ENCODE measurements around the gene LGALS3.

LGALS3 gene

DNA sequence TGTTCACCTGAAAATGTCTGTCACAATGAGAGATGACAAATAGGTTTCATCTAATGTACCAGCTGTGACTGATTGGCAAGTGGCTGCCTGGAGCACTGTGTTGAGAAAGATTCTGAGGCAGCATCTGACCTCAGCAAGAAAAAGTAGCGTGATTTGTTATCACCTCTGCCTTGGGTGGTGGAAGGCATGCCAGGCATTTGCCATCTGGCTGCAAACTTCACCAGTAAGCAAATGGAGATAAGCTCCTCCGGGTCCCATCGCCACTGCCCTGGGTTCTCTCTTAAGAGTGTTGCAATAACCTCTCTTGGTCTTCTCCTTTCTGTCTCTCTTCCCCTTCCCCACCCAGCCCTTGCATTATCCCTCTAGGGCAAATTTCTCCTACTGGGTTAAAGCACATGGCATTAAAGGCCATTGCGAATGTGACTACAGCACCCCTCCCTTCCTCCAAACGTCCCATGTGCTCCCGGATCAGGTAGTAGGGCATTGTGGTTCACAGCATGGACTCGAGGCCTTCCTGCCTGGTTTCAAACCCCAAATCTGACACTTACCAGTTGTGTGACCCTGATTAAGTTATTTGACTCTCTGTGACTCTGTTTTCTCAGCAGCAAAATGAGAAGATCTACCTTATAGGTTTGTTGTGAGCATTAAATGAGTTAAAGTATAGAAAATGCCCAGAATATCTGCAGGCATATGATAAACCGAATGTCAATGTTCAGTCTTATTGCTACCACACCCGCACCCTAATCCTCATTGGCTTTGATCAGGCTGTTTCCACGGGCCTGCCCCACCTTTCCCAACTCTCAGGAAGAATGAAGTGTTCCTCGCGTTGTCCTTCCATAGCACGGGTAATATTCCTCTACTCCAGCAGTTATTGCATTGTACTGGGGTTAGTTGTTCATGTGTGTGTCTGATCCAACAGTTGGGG, 8.2 kb upstream of the LGALS3 start:
- H3K4me1 ChIP-seq (ENCODE audit: insufficient read depth, low read length) = peaks cover 26% of the 10 kb centered on the region
- H2AFZ ChIP-seq (ENCODE audit: low read depth, low read length) = no peak overlapping the region
- H3K27me3 ChIP-seq (ENCODE audit: insufficient read depth, low read length) = no peaks in the 10 kb centered on the region
- H3K36me3 ChIP-seq (ENCODE audit: insufficient read depth, low read length) = no peaks in the 10 kb centered on the region
- no peaks in the 10 kb centered on the region for H3K9me3 ChIP-seq (ENCODE audit: low read length)
- no peak overlapping the region for H3K4me3 ChIP-seq (ENCODE audit: low read length)

- no peaks in the 10 kb centered on the region for H3K27me3 ChIP-seq (ENCODE audit: insufficient read depth, low read length)
- H3K9me3 ChIP-seq (ENCODE audit: low read length) = no peaks in the 10 kb centered on the region
- H3K4me1 ChIP-seq (ENCODE audit: insufficient read depth, low read length) = peaks cover 27% of the 10 kb centered on the region
- no peaks in the 10 kb centered on the region for H3K36me3 ChIP-seq (ENCODE audit: insufficient read depth, low read length)
- peak overlapping the region; percentile 31 for H2AFZ ChIP-seq (ENCODE audit: low read depth, low read length)
- H3K4me3 ChIP-seq (ENCODE audit: low read length) = no peak overlapping the region
These were observed 7.2 kb upstream of the LGALS3 start for GRCh38 chr14:55121628-55122439.

- Histone ChIP-seq H2AFZ (ENCODE audit: low read depth, low read length) (peak overlapping the region; percentile 31), H3K4me1 (ENCODE audit: insufficient read depth, low read length) (peaks cover 33% of the 10 kb centered on the region), H3K4me3 (ENCODE audit: low read length) (no peak overlapping the region), H3K36me3 (ENCODE audit: insufficient read depth, low read length) (no peaks in the 10 kb centered on the region), H3K9me3 (ENCODE audit: low read length) (no peaks in the 10 kb centered on the region), H3K27me3 (ENCODE audit: insufficient read depth, low read length) (no peaks in the 10 kb centered on the region)
These were observed 6.5 kb upstream of the LGALS3 start for GRCh38 chr14:55122440-55122986.

GRCh38 chr14:55123101-55123500, 6.0 kb upstream of the LGALS3 start:
- H2AFZ ChIP-seq (ENCODE audit: low read depth, low read length) = no peak overlapping the region
- H3K4me3 ChIP-seq (ENCODE audit: low read length) = no peak overlapping the region
- H3K36me3 ChIP-seq (ENCODE audit: insufficient read depth, low read length) = no peaks in the 10 kb centered on the region
- H3K27me3 ChIP-seq (ENCODE audit: insufficient read depth, low read length) = no peaks in the 10 kb centered on the region
- peaks cover 36% of the 10 kb centered on the region for H3K4me1 ChIP-seq (ENCODE audit: insufficient read depth, low read length)
- H3K9me3 ChIP-seq (ENCODE audit: low read length) = no peaks in the 10 kb centered on the region

DNA sequence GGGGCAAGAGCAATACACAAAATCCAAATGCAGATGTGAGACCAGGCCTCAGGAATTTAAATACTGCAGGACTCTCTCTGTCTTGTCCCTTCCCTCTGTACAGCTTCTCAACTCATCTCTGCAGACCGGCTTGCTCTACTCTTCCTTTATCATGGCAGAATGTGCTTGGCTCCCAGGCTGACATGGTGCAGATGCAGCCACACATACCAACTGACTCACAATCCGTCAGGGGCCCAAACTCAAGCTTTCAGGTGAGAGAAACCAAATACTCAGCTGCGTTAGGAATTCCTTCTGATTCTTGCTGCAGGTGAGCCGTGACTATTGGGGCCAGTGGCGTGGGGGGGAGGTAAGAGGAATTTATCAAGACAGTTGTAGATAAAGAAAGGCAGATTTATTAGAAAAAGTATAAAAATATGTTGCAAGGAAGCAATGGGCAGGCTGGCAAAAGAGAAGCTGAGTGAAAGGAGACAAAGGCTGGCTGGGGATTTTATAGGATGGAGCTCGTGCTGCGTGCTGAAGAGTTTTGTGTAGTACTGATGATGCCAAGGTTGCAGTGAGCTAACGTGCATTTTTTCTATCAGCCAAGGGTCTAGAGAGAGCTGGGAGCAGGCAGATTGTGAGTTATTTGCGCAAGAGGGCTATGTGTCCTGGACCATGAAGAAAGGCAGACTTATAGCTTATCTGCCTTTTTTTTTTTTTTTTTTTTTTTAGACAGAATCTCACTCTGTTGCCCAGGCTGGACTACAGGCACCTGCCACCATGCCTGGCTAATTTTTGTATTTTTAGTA, 5.0 kb upstream of the LGALS3 start:
- no peaks in the 10 kb centered on the region for H3K27me3 ChIP-seq (ENCODE audit: insufficient read depth, low read length)
- no peaks in the 10 kb centered on the region for H3K36me3 ChIP-seq (ENCODE audit: insufficient read depth, low read length)
- no peak overlapping the region for H3K4me3 ChIP-seq (ENCODE audit: low read length)
- H3K4me1 ChIP-seq (ENCODE audit: insufficient read depth, low read length) = peaks cover 35% of the 10 kb centered on the region
- H2AFZ ChIP-seq (ENCODE audit: low read depth, low read length) = no peak overlapping the region
- H3K9me3 ChIP-seq (ENCODE audit: low read length) = no peaks in the 10 kb centered on the region

GRCh38 chr14:55124774-55125386, 4.2 kb upstream of the LGALS3 start:
- H3K4me3 ChIP-seq (ENCODE audit: low read length) = no peak overlapping the region
- no peaks in the 10 kb centered on the region for H3K9me3 ChIP-seq (ENCODE audit: low read length)
- H3K27me3 ChIP-seq (ENCODE audit: insufficient read depth, low read length) = no peaks in the 10 kb centered on the region
- no peak overlapping the region for H2AFZ ChIP-seq (ENCODE audit: low read depth, low read length)
- no peaks in the 10 kb centered on the region for H3K36me3 ChIP-seq (ENCODE audit: insufficient read depth, low read length)
- peaks cover 35% of the 10 kb centered on the region for H3K4me1 ChIP-seq (ENCODE audit: insufficient read depth, low read length)

DNA sequence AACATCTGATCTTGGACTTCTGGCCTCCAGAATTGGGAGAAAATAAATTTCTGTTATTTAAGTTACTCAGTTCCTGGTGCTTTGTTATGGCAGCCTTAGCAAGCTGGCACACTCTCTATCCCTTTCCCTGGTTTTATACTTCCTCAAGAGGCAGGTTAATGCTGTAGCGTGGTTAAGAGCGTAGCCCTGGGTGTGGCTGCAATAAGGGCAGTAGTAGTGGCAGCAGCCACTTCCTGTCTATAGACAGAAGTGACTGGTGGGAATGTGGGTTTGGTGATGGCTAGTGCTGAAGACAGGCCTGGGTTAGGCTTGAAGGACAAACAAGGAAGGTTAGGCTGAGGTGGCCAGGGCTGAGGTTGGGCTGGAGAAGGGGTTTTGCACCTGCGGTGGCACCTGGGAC, 3.6 kb upstream of the LGALS3 start:
- Histone ChIP-seq H2AFZ (ENCODE audit: low read depth, low read length) (no peak overlapping the region), H3K9me3 (ENCODE audit: low read length) (no peaks in the 10 kb centered on the region), H3K4me1 (ENCODE audit: insufficient read depth, low read length) (peaks cover 35% of the 10 kb centered on the region), H3K4me3 (ENCODE audit: low read length) (no peak overlapping the region), H3K27me3 (ENCODE audit: insufficient read depth, low read length) (no peaks in the 10 kb centered on the region), H3K36me3 (ENCODE audit: insufficient read depth, low read length) (no peaks in the 10 kb centered on the region)

DNA sequence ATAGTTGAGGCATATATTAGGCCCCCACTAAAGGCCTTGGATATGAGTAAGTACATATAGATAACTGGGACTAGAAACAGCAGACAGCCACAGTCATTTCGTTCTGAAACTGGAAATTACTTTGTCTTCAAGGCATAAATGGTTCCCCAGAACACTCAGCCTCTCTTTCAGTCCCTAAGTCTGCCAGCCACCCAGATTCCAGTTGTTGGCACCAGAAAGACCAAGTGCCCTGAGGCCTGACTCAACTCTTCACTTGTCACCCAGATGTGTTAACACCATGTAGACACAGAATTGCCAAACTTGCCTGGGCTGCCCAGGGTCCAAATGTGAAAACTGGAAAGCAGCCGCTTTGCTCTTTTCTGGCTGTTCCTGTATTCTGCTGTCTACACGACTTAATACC, 3.0 kb upstream of the LGALS3 start:
- H3K9me3 ChIP-seq (ENCODE audit: low read length) = no peaks in the 10 kb centered on the region
- H3K4me1 ChIP-seq (ENCODE audit: insufficient read depth, low read length) = peaks cover 35% of the 10 kb centered on the region
- H3K4me3 ChIP-seq (ENCODE audit: low read length) = no peak overlapping the region
- H3K36me3 ChIP-seq (ENCODE audit: insufficient read depth, low read length) = no peaks in the 10 kb centered on the region
- H3K27me3 ChIP-seq (ENCODE audit: insufficient read depth, low read length) = no peaks in the 10 kb centered on the region
- H2AFZ ChIP-seq (ENCODE audit: low read depth, low read length) = no peak overlapping the region

DNA sequence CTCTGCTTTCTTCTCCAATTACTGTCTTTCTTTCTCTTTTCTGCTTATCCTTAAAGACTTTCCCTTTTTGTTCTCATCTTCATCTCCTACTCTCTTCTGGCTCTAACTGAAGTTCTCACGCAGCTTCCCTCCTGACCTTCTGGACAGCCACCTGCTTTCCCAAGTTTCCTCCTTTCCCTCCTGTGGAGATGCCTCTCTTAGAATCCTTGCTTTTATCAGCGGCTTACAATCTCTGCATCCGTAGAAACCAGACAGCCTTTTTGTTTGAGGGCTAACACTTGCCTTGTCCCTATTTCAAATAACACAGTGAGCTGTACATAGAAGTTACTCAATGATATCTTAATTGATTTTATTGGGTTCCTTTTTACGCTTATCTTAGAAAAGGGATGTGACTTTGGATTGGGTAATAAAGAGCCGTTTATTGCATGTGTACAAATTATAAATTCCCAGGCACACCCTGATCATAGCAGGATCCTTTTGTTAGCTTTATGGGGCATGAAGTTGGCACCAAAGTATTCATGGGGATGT, 2.1 kb upstream of the LGALS3 start:
- Histone ChIP-seq H2AFZ (ENCODE audit: low read depth, low read length) (no peak overlapping the region), H3K4me3 (ENCODE audit: low read length) (no peak overlapping the region), H3K36me3 (ENCODE audit: insufficient read depth, low read length) (no peaks in the 10 kb centered on the region), H3K27me3 (ENCODE audit: insufficient read depth, low read length) (no peaks in the 10 kb centered on the region), H3K9me3 (ENCODE audit: low read length) (no peaks in the 10 kb centered on the region), H3K4me1 (ENCODE audit: insufficient read depth, low read length) (peaks cover 32% of the 10 kb centered on the region)

GRCh38 chr14:55127460-55127951, 1.5 kb upstream of the LGALS3 start:
- Histone ChIP-seq H3K4me3 (ENCODE audit: low read length) (no peak overlapping the region), H3K4me1 (ENCODE audit: insufficient read depth, low read length) (peaks cover 27% of the 10 kb centered on the region), H3K27me3 (ENCODE audit: insufficient read depth, low read length) (no peaks in the 10 kb centered on the region), H2AFZ (ENCODE audit: low read depth, low read length) (no peak overlapping the region), H3K36me3 (ENCODE audit: insufficient read depth, low read length) (no peaks in the 10 kb centered on the region), H3K9me3 (ENCODE audit: low read length) (no peaks in the 10 kb centered on the region)

DNA sequence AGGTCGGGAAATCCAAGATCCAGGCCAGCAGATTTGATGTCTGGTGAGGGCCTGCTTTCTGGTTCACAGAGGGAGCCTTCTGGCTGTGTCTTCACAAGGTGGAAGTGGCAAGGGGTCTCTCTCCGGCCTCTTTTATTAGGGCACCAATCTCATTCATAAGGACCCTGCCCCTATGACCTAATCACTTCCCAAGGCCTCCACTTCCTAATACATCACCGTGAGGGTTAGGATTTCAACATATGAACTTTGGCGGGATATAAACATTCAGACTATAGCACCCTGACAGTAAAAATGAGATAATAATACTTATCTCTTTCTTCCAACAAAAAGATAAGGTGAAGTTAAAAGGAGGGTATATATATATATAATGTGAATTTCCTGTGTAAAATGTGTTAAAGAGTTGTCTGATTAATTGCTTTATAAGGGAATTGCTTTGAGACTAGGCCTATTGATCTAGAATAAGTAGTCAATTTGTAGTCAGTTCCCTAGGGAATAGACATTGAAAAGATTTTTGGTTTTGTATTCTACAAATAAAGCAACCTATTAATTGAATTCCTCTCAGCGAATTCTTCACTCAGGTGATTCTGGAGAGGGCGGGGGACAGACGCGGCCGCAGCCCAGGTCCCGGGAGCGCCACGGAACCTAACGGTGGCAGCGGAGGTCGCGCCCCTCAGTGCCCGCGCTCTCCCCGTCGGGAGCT, 516 bp upstream of the LGALS3 start:
- Histone ChIP-seq H3K4me3 (ENCODE audit: low read length) (no peak overlapping the region), H2AFZ (ENCODE audit: low read depth, low read length) (no peak overlapping the region), H3K4me1 (ENCODE audit: insufficient read depth, low read length) (peaks cover 17% of the 10 kb centered on the region), H3K27me3 (ENCODE audit: insufficient read depth, low read length) (no peaks in the 10 kb centered on the region), H3K36me3 (ENCODE audit: insufficient read depth, low read length) (no peaks in the 10 kb centered on the region), H3K9me3 (ENCODE audit: low read length) (no peaks in the 10 kb centered on the region)
